NCI-H2227 (cell line): ENCODE measurements around the gene PRSS33.
A peak's percentile ranks its signal among the peaks of the same experiment; 100 is the strongest.

Experiments
- DNase-seq: peaks from one replicate; lab custom pipeline; 2025; ENCODE audit not compliant: unreplicated experiment; lab: John Stamatoyannopoulos, UW

The PRSS33 gene

DNA sequence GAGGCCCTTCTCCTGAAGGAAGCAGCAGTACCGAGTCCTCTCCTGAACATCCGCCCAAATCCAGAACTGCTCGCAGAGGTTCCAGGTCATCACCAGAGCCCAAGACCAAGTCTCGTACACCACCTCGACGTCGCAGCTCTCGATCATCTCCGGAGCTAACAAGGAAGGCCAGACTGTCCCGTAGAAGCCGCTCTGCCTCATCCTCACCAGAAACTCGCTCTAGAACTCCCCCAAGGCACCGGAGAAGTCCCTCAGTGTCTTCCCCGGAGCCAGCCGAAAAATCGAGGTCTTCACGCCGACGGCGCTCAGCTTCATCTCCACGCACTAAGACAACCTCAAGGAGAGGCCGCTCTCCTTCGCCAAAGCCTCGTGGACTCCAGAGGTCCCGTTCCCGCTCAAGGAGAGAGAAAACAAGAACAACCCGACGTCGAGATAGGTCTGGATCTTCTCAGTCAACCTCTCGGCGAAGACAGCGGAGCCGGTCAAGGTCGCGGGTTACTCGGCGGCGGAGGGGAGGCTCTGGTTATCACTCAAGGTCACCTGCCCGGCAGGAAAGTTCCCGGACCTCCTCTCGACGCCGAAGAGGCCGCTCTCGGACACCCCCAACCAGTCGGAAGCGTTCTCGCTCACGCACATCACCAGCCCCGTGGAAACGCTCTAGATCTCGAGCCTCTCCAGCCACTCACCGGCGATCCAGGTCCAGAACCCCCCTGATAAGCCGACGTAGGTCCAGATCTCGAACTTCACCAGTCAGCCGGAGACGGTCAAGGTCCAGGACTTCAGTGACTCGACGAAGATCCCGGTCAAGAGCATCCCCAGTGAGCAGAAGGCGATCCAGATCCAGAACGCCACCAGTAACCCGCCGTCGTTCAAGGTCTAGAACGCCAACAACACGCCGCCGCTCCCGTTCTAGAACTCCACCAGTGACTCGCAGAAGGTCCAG is 21.6 kb downstream of the PRSS33 start:
- DNase-seq = no peak

DNA sequence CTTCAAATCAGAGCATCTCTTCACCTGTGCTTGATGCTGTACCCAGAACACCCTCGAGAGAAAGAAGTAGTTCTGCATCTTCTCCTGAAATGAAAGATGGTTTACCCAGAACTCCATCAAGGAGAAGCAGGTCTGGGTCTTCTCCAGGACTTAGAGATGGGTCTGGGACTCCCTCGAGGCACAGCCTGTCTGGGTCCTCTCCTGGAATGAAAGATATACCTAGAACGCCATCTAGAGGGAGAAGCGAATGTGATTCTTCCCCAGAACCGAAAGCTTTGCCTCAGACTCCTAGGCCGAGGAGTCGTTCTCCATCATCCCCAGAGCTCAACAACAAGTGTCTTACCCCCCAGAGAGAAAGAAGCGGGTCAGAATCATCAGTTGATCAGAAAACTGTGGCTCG is 22.6 kb downstream of the PRSS33 start:
- no peak for DNase-seq

DNA sequence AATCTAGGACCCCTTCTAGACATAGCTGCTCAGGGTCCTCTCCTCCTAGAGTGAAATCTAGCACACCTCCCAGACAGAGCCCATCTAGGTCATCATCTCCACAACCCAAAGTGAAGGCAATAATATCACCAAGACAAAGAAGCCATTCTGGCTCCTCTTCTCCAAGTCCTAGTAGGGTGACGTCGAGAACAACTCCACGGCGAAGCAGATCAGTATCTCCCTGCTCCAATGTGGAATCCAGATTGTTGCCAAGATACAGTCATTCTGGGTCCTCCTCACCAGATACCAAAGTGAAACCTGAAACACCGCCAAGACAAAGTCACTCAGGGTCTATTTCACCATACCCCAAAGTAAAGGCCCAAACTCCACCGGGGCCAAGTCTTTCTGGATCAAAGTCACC is 24.2 kb downstream of the PRSS33 start:
- DNase-seq = no peak

DNA sequence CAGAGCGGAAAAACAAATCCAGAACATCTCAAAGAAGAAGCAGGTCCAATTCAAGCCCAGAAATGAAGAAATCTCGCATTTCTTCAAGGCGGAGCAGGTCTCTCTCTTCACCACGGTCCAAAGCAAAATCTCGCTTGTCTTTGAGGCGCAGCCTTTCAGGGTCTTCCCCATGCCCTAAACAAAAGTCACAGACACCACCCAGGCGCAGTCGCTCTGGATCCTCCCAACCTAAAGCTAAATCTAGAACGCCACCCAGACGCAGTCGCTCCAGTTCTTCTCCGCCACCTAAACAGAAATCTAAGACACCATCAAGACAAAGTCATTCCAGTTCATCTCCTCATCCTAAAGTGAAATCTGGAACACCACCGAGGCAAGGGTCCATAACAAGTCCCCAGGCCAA is 24.6 kb downstream of the PRSS33 start:
- DNase-seq = no peak

DNA sequence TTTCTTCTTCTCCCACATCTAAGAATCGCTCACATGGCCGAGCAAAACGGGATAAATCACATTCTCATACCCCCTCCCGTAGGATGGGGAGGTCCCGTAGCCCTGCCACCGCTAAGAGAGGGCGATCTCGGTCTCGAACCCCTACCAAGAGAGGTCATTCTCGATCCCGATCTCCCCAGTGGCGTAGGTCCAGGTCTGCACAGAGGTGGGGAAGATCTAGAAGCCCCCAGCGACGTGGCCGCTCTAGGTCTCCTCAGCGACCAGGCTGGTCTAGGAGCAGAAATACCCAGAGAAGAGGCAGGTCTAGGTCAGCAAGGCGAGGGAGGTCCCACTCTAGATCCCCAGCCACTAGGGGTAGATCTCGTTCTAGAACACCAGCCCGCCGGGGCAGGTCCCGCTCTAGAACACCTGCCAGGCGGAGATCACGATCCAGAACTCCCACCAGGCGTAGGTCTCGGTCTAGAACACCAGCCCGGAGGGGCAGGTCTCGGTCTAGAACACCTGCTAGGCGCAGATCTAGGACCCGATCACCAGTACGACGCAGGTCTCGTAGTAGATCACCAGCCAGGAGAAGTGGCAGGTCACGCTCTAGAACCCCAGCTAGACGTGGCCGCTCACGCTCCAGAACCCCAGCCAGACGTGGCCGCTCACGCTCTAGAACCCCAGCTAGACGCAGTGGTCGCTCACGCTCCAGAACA is 25.3 kb downstream of the PRSS33 start:
- DNase-seq = no peak

DNA sequence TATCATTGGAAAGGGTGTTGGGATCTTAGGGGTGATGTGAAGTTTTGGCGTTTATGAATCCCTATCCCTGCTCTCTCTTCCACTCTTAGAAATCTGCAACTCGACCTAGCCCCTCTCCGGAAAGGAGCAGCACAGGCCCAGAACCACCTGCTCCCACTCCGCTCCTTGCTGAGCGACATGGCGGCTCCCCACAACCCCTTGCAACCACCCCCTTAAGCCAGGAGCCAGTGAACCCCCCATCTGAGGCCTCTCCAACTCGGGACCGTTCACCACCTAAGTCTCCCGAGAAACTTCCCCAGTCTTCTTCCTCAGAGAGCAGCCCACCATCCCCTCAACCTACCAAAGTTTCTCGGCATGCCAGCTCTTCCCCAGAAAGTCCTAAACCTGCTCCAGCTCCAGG is 25.9 kb downstream of the PRSS33 start:
- DNase-seq = no peak

DNA sequence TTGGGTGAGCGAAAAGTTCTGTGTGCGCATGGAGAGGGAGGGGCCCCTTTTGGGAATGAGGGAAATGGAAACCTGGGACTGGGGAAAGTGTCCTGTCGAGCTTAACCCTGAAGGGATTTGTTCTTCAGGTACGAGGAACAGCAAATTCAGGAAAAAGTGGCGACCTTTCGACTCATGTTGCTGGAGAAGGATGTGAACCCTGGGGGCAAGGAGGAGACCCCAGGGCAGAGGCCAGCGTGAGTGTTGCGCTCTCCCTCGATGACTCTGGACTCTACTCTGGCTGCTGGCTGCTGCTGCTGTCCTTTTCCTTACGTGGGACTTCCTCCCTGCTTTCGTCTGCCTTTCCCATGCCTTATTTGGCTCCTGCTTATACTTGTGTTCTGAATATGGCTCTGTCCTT is 30.0 kb downstream of the PRSS33 start:
- no peak for DNase-seq

DNA sequence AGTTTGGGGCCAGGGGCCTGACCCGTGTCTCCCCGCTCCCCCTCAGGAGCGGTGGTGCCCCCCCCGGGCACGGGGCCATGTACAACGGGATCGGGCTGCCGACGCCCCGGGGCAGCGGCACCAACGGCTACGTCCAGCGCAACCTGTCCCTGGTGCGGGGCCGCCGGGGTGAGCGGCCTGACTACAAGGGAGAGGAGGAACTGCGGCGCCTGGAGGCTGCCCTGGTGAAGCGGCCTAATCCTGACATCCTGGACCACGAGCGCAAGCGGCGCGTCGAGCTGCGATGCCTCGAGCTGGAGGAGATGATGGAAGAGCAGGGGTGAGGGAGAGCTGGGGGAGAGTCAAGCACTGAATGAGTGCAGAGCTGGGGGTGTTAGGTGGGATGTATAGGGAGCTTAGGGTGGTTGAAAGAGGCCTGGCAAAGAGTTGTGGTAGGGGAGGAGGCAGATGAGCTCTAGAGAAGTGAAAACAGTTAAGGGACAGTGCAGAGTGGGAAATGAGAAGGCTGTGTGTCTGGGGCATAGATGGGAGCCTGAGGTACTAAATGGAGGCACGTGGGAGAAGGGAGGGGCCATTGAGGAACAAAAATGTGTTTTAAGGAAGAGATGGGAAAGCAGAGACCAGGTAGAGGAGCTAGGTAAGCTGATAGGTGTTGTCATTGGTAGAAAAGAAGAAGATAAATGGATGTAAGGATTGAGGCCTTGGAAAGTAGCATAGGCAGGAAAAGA is 30.9 kb downstream of the PRSS33 start:
- no peak for DNase-seq

DNA sequence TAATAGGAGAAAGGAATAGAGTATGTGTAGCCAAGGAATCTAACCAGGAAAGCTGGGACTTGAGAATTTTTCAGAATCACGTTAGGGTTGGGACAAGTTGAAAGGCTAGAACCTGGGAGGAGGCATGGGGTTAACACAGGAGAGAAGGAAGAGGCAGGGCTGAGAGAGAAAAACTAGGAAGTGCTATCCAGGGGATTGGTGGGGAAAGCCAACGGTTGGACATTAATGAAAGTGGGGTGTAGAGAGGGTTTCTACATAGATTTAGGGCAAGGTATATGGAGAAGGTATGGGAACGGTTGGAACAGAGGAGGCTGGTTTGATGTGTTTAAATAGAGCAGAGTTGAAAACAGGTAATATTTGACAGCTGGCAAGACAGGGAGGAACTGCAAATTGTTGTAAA is 32.2 kb downstream of the PRSS33 start:
- DNase-seq = no peak

DNA sequence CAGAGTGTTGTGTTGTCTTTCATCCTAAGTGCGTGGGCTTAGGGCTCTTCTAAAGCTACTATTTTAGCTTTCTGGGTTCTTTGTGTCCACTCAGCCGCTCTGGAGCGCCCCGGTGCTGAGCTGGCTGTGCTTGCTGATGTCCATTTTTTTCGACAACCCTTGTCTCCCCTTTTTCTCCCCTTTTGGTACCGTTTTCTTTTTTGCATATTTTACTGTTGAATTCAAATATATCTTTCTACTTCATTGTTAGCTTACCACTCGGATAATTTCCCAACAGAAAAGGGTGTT is 33.7 kb downstream of the PRSS33 start:
- no peak for DNase-seq

DNA sequence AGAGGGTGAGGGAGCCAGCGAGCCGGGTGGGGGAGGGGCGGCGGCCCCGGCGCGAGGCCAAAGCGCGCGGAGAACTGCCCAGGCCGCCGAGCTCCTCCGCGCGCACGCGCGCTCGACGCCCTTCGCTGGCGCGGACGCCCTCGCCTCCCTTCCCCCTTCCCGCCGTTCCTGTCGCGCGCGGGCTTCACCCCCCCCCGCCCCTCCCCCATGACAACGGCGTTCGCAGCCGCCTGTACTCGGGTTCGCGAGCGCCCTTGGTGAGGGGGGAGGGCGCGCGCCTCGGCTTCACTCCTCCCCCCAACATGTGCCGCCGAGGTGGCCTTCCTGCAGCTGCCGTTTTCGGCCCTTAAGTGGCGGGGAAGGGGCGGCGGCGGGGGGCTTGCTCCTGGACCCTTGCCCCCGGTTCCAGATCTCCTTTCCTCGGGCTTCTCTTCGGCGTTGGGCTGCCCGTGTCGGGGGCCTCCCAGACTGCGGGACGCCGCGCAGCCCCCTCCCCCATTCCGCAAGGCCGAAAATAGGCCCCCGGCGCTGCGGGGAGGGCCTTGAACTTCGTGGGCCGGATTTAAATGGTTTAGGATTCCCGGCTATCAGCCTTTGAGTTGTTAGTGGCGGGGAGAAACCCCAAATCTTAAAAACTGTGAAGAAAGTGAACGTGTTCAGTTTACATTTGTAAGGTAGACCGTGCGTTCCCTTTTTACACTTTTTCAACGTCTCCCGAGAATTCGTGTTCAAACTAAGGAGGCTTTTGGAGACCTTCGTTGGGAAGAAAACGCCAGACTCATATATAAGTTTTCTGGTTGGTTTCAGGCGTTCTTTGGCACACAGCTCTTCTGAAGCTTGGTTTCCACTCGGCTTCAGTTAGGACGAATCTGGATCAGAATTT is 34.3 kb downstream of the PRSS33 start:
- DNase-seq = peak; percentile 93

DNA sequence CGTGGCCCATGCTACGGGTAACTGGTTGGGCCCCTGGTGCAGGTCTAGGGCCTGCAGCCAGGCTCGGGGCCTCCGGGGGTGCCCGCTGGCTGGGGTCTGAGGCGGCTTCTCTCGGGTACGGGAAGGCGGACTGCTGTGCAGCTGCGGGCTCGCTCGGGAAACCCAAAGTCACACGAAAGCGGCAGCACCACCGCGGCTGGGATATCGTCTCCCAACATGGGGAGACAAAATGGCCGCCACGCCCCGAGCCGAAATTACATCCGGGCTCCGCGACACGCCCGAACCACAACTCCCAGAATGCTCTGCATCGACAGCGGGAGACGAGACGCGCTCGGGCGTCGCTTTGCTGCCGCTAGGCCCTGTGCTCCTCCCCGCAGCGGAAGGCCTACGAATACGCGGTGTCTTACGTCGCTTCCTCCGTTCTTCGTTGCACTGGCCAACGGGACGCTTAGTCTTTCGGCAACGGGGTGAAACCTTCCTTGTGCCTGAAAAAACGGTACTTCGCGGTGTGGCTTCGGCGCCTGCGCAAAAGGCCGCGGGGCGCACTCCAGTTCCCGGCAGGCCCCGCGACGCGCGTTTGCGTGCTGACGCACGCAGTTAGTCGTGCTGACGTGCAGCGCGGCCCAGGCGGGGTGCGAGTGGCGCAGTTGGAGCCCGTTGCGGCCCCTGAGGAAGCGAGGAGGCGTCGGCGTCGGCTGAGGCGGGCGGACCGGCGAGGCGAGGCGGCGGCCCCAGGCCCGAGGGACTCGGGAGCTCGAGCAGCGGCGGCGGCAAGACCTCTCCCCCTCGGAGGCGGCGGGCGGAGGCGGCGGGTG is 35.1 kb downstream of the PRSS33 start, which contains the start of gene SRRM2:
Gene SRRM2 (plus strand): TSS at position 604 of the 815 bp plus-strand sequence. CDS start 3,727 bp downstream, outside the sequence.
- DNase-seq = peak; percentile 98

DNA sequence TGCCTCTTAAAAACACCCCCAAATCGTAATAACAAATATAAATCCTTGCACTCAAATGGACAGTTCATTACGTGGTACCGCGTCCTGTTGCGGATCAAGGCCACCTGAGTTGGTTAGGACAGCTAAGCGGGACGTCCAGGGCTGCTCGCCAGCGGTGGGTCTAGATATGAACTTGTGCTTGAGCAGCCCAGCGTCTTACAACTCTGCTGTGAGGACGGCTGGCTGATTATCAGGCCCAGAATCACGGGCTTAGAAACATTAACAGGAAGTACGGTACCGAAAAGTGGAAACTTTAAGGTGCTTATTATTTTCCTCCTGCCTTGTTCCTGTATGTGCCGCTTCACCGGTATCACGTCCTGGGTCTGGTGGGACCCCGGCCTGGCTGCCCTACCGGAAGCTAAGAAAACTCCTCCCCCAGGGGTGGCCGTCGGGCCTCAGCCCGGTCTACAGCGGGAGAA is 35.8 kb downstream of the PRSS33 start:
- DNase-seq = peak; percentile 88

DNA sequence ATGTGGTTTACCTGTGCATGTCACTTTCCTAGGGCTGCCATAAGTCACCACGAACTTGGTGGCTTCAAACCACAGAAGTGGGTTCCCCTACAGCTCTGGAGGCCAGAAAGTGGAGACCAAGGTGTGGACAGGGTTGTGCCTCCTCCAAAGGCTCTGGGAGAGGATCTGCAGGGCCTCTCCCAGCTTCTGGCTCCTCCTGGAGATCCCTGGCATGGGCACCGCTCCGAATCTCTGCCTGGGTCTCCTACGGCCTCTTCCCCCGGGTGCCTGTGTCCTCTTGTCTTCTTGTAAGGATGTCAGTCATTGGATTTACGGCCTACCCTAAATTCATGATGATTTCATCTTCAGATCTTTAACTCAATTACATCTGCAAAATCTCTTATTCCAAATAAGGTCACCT is 37.4 kb downstream of the PRSS33 start:
- DNase-seq = no peak

DNA sequence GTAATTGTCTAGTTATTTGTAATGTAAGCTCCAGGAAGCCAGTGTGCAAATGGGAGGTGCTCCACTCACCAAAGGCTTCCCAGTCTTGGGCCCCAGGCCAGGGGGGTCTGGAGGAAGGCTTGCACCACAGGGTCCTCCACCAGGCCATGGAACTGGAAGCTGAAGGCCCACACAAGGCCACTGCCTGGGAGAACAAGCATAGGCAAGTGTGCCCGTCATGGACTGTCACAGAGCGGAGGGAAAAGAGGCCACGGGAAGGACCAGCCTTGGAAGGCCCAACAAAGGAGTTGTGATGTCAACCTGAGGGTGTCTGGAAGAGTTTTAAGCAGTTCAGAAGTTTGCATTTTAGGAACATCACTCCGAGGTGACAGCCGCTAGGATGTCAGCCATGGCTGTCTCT is 37.9 kb downstream of the PRSS33 start:
- no peak for DNase-seq

DNA sequence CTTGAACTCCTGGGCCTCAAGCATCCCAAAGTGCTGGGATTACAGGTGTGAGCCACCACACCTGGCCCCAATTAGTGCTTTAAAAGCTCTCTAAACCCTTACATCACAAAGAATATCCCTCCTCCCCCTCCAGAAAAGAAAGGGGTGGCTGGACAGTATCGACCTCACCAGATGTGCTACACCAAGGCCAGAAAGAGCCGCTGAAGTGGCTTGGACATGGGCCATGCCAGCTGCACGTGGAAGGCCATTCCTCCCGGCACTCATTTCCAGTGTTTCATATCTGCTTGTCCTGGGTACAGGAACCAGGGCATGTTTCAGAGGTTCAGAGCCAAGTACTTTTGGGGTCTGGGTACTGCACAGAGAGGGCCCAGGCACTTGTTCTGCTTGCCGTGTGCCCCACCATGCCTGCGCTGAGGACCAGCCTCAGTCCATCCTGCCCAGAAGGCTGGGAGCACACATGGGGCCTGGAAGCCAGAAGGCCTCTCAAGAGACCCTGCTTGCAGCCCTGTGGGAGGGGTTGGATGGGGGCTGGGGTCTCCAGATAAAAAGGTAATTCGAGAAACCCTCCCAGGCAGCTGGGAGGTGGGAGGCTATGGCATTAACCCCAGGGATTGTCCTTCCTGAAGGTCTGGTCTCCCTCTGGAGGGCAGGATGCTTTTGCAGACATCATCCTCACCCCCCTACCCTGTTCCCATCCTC is 38.5 kb downstream of the PRSS33 start:
- DNase-seq = no peak

DNA sequence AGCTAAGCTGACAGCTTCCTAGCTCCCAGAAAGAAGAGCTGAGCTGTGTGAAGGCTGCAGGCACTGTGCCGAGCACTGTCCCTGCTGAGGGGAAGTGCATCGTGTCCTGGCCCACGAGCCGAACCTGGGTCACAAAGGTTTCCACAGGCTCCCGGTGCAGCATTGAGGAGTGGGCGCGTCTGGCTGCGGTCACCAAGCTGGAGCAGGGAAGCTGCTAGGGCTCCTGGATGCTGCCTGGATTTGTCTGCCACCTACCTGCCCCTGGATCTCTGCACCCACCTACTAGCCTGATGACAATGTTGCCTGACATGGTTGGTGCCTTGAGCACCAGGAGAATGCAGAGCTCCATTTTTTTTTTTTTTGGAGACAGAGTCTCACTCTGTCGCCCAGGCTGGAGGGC is 41.4 kb downstream of the PRSS33 start:
- DNase-seq = no peak

DNA sequence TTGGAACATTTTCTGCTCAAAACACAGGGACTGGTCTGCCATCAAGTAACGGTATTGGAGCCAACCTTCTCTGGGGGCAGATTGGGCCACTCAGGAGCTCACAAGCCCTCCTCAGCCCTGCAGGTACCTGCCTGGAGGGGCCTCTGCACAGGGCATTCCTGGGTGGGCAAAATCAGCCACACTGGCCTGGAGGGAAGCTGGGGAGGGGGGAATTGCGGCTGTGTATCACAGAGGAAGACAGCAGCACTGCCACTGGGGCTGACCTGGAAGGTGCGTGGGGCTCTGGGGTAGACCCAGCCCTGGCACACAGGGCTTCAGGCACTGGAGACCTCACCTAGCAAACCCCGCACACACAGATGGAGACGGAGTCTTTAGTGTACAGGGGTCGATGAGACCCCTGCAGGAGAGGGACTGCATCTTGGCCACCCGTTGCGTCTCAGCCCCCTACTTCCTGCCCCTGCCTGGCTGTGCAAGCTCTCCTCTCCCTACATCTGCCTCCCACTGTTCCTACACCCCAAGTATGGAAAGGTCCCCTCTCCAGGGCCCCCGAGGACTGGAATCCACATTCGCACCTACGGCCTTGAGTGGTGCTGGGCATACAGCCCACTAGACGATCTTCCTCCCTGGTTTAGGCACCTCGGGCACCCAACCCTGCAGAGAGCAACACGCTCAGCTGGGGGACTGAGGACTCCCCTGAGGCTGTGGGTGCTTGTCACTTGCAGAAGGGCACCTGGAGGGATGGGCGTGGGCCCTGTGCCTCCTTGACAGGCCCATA is 42.1 kb downstream of the PRSS33 start:
- DNase-seq = no peak

DNA sequence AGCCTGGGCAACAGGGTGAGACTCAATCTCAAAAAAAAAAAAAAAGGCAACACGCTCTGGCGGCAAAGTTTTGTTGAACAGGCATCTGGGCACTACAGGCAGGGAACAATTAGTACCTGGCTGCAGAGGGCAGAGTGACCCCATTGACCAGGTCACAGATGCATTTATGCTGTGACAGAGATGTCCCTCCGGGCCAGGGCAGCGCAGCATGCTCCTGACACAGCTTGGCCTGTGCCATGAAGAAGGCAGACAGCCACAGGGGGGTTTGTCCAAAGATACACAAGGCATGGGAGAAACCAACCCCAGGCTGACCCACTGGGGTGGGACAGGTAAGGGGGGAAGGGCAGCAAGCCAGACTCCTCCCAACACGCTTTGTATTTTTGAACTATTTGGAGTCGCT is 42.6 kb downstream of the PRSS33 start:
- no peak for DNase-seq
